GM12892 (cell line): ENCODE measurements around the gene GOLPH3L.

Source experiments
- POLR2A ChIP-seq: IDR thresholded peaks from 2 replicates; pipeline ENCODE4 v1.6.1; 2011; ENCODE audit warnings: low read depth, low read length, control low read depth
- POLR2AphosphoS5 ChIP-seq: IDR thresholded peaks from 2 replicates; pipeline ENCODE4 v1.6.1; 2011; ENCODE audit warnings: low read depth, low read length, control low read depth
- TAF1 ChIP-seq: IDR thresholded peaks from 2 replicates; pipeline ENCODE4 v1.6.1; 2011; ENCODE audit warnings: low read depth, mild to moderate bottlenecking, control low read depth, low read length, borderline replicate concordance

DNA sequence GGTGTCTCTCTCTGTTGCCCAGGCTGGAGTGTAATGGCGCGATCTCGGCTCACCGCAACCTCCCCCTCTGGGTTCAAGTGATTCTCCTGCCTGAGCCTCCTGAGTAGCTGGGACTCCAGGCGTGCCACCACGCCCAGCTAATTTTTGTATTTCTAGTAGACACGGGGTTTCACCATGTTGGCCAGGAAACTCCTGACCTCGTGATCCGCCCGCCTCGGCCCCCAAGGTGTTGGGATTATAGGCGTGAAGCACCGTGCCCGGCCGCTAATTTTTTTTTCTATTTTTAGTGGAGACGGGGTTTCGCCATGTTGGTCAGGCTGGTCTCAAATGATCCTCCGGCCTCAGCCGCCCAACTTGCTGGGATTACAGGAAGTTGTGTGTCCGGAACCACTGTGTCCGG, 23.1 kb upstream of the GOLPH3L start:
- TF ChIP-seq POLR2A (no peak), TAF1 (no peak), POLR2AphosphoS5 (no peak)
